Thyroid gland (tissue), 4 donors: ENCODE results near the gene ZNF705A. TPM values are rescaled to one million over a fixed set of nuclear protein-coding genes. Genes with fewer than 3 reads are reported as not detected.
"Not testable (repeated sequence)": the region's sequence is repeated elsewhere in the genome, so short reads cannot be mapped to it uniquely, and the experiment has no call there.

Experiments
- DNase-seq, 2 donors: peaks; one replicate each; pipeline ENCODE4 v3.0.0-alpha.2; 2019
- H3K27ac ChIP-seq, 3 donors: fragments of 200-600 bp; sonication (generic); 1 replicate in 2 of 3; 2 replicates in 1 of 3; pipeline ENCODE4 v1.5.1; 2016 to 2019; ENCODE audit warnings: mild to moderate bottlenecking in 1 of 3, moderate library complexity in 1 of 3
- H3K27me3 ChIP-seq: fragments of 200-600 bp; sonication (generic); one replicate; pipeline ENCODE4 v1.5.1; 2019
- H3K36me3 ChIP-seq, 2 donors: fragments of 200-600 bp; sonication (generic); one replicate each; pipeline ENCODE4 v1.5.1; 2016 to 2019
- H3K4me1 ChIP-seq, 2 donors: fragments of 200-600 bp; sonication (generic); one replicate each; pipeline ENCODE4 v1.5.1; 2017 to 2019
- H3K4me3 ChIP-seq, 3 donors: fragments of 200-600 bp; sonication (generic); replicated peaks in 1 of 3; 1 replicate in 2 of 3; 2 replicates in 1 of 3; pipeline ENCODE4 v1.5.1; 2016; ENCODE audit warnings: mild to moderate bottlenecking in 1 of 3
- H3K9me3 ChIP-seq: fragments of 200-600 bp; sonication (generic); one replicate; pipeline ENCODE4 v1.5.1; 2017
- POLR2A ChIP-seq, 2 donors: fragments of 450-650 bp; IDR thresholded peaks; one replicate each; pipeline ENCODE4 v1.6.1; 2017; ENCODE audit warnings: antibody characterized with exemption in 2 of 2, mild to moderate bottlenecking in 2 of 2, moderate library complexity in 1 of 2
- WGBS, 2 donors: methylation state at CpG; one replicate each; pipeline ENCODE4 v1.1.5; 2017; 5-methylcytosine and 5-hydroxymethylcytosine counted together
- intact Hi-C: fragments of 100-400 bp; cut with DNase I; formaldehyde crosslinking; loops from one replicate; pipeline ENCODE4 v1.15.1; 2023
- total RNA-seq, 4 donors: library from RNA; depleted of rRNA; stranded (reverse); fragments of >200 nt; gene quantifications; one replicate each; pipeline ENCODE4 v1.2.3, GENCODE V29; 2016
- TF ChIP-seq, protein P1 (sequence below), 6 experiments: fragments of 200-600 bp in 3 of 6; fragments of 450-650 bp in 3 of 6; sonication (generic) in 3 of 6; IDR thresholded peaks; one replicate each; pipeline ENCODE4 v1.5.1; 2016 to 2019; ENCODE audit warnings: antibody characterized with exemption in 6 of 6, mild to moderate bottlenecking in 2 of 6, inconsistent platforms in 1 of 6, moderate library complexity in 1 of 6

The ZNF705A gene
- total RNA-seq, 4 donors from 2014 or later = 0.13 TPM; not detected in 3

DNA sequence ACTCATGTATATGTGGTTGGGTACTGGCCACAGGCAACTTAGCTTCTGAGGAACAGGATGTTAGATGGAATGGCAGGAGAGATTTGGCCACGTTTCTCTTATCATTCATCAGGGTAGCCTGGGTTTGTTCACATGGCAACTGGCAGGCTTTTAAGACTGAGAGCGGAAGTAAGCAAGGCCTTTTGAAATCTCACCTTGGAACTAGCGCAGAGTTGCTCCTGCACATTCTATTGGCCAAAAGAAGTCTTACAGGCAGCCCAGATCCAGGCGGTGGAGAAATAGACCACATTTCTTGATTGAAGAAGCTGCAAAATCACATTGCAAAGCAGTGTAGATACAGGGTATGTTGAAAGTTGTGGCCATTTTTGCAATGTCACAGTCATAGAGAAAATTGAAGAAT, 29.7 kb upstream of the ZNF705A start:
- no peak overlapping the region for H3K4me3 ChIP-seq
- DNase-seq = no peak
- intact Hi-C loops = no loop called here
- H3K36me3 ChIP-seq = no peaks in the 10 kb centered on the region
- 72 to 76% methylated on average over 4 of the region's 4 CpGs for WGBS, 2 donors
- no peak overlapping the region for H3K27ac ChIP-seq
- no peaks in the 10 kb centered on the region for H3K4me1 ChIP-seq
- no peak for TF ChIP-seq POLR2A (IDR thresholded peaks at IDR 0.05)
- TF ChIP-seq, protein P1, sequence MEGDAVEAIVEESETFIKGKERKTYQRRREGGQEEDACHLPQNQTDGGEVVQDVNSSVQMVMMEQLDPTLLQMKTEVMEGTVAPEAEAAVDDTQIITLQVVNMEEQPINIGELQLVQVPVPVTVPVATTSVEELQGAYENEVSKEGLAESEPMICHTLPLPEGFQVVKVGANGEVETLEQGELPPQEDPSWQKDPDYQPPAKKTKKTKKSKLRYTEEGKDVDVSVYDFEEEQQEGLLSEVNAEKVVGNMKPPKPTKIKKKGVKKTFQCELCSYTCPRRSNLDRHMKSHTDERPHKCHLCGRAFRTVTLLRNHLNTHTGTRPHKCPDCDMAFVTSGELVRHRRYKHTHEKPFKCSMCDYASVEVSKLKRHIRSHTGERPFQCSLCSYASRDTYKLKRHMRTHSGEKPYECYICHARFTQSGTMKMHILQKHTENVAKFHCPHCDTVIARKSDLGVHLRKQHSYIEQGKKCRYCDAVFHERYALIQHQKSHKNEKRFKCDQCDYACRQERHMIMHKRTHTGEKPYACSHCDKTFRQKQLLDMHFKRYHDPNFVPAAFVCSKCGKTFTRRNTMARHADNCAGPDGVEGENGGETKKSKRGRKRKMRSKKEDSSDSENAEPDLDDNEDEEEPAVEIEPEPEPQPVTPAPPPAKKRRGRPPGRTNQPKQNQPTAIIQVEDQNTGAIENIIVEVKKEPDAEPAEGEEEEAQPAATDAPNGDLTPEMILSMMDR (IDR thresholded peaks at IDR 0.05) = no peak
- H3K9me3 ChIP-seq = no peaks in the 10 kb centered on the region
- no peaks in the 10 kb centered on the region for H3K27me3 ChIP-seq

DNA sequence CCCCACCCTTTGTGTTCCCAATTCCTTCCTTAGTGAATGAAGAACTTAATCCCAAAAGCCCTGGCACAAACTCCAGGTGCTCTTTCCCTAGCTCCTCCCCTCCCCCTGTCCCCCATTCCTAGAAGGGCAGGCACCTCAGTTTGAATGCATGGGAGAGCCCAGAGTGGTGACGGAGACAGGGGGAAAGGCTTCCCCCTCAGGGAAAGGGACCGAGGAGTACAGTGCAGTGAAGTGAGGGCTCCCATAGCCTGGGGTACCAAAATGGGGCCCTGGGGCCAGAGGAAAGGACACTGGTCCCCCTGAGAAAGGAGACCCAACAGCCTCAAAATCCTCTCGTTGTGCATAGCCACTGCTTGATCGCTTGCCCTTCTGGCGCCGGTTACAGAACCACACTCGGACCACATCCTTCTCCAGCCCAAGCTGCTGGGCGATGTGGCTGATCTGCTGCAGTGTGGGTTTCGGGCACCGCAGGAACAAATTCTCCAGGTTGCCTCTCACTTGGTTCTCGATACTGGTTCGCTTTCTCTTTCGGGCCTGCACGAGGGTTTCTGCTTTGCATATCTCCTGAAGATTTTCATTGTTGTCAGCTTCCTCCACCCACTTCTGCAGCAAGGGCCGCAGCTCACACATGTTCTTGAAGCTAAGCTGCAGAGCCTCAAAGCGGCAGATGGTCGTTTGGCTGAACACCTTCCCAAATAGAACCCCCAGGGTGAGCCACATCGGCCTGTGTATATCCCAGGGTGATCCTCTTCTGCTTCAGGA, 23.0 kb upstream of the ZNF705A start:
- H3K27me3 ChIP-seq, H3K27ac ChIP-seq, H3K4me3 ChIP-seq, H3K36me3 ChIP-seq, H3K9me3 ChIP-seq, intact Hi-C loops, DNase-seq, H3K4me1 ChIP-seq: not testable (repeated sequence)
- WGBS, 2 donors = 89 to 94% methylated on average over 15 to 16 of the region's 18 CpGs

DNA sequence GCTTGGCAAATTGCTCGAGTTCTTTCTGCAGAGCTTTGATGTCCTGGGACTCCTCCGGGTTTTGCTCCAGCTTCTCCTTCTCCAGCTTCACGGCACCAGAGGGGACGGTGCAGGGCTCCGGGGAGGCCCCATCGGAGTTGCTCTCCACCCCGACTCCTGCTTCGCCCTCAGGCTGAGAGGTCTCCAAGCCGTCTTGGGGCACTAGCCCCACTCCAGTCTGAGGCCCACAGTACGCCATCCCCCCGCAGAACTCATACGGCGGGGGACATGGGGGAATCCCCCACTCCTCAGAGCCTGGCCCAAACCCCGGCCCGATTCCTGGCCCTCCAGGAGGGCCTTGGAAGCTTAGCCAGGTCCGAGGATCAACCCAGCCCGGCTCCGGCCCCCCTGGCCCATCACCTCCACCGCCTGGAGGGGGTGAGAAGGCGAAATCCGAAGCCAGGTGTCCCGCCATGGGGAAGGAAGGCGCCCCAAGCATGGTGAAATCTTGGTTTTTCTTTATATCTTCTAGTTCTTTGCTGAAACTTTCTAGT, 22.4 kb upstream of the ZNF705A start:
- H3K9me3 ChIP-seq, H3K27ac ChIP-seq, DNase-seq, H3K27me3 ChIP-seq, intact Hi-C loops, H3K4me1 ChIP-seq, H3K36me3 ChIP-seq, H3K4me3 ChIP-seq: not testable (repeated sequence)
- 96 to 97% methylated on average over 16 to 23 of the region's 23 CpGs for WGBS, 2 donors

DNA sequence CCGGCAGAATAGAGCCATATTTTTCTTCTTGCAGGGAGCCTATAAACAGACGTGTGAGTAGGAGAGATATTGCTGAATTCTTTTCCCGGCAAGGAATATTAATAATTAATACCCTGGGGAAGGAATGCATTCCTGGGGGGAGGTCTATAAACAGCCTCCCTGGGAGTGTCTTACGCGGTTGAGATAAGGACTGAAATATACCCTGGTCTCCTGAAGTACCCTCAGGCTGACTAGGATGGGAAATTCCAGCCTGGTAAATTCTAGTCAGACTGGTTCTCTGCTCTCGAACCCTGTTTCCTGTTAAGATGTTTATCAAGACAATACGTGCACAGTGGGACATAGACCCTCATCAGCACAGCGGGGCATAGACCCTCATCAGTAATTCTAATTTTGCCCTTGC, 15.2 kb upstream of the ZNF705A start:
- intact Hi-C loops, H3K36me3 ChIP-seq, H3K4me1 ChIP-seq, H3K27me3 ChIP-seq, H3K27ac ChIP-seq, H3K9me3 ChIP-seq, H3K4me3 ChIP-seq, DNase-seq: not testable (repeated sequence)
- 73% methylated on average over 8 of the region's 8 CpGs for WGBS, 2 donors

DNA sequence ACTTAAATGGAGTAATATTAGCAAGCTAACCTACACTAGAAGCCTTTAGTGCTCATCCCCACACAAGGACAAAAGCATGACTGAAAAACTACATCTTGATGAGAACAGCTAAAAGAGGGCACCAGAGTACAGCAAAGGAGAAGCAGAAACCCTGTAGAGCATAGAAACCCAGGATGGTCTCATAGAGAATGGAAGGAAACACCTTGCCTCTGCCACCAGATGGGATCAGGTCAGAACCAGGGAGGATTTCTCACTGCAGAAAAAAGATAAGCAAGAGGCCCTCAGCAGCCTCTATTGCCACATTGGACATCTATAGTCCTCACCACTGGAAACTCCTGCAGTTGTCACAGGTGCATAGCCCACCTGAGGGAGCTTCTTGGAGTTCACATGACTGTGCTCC, 13.6 kb upstream of the ZNF705A start:
- no peak overlapping the region for H3K4me3 ChIP-seq
- no peaks in the 10 kb centered on the region for H3K9me3 ChIP-seq
- H3K27ac ChIP-seq = no peak overlapping the region
- no peaks in the 10 kb centered on the region for H3K36me3 ChIP-seq
- DNase-seq = no peak
- H3K4me1 ChIP-seq = no peaks in the 10 kb centered on the region
- no peaks in the 10 kb centered on the region for H3K27me3 ChIP-seq
- intact Hi-C loops = no loop called here
- TF ChIP-seq, protein P1 (IDR thresholded peaks at IDR 0.05) = no peak
- no peak for TF ChIP-seq POLR2A (IDR thresholded peaks at IDR 0.05)

DNA sequence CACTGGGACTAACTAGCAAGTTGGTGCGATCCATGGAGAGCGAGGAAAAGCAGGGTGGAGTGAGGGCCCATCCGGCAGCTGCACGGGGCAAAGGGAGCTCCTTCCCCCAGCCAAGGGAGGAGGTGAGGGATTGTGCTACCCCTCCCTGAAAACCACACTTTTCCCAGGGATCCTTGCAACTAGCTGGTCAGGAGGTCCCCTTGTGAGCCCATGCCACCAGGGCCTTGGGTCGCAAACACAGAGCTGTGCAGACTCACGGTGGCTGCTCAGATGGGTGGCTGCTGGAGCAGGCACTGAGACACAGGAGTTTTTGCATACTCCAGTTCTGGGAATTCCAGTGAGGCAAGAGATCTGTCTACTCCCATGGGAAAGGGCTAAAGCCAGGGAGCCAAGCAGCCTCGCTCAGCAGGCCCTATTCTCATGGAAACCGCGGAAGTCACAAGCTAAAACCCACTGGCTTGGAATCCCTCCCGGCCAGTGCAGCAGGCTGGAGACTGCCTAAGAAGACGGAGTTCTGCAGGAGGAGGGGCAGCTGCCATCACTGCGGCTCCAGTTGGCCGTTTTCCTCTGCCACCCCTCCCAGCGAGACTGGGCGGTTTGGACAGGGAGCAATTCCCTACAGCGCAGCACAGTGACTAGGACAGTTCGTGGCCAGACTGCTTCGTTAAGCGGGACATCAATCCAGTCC, 10.9 kb upstream of the ZNF705A start:
- WGBS, 2 donors = 43 to 53% methylated on average over 10 to 15 of the region's 19 CpGs
- Histone ChIP-seq H3K4me3 (no peak overlapping the region), H3K4me1 (no peaks in the 10 kb centered on the region)

More for the DNA sequence above, 10.9 kb upstream of the ZNF705A start:
- H3K27ac ChIP-seq = no peak overlapping the region
- peak in 1 of 2 donors; percentile 15 for DNase-seq
- intact Hi-C loops = no loop called here
- no peaks in the 10 kb centered on the region for H3K36me3 ChIP-seq
- no peaks in the 10 kb centered on the region for H3K9me3 ChIP-seq
- no peaks in the 10 kb centered on the region for H3K27me3 ChIP-seq
- TF ChIP-seq, protein P1 (IDR thresholded peaks at IDR 0.05) = no peak
- TF ChIP-seq POLR2A (IDR thresholded peaks at IDR 0.05) = no peak
